ENCODE measurements around the gene SAP30BP. TPM values are rescaled to one million over a fixed set of nuclear protein-coding genes. Genes with fewer than 3 reads are reported as not detected.

Gene SAP30BP
- total RNA-seq, 1 donor from 2014 or later, result 75.8 TPM

GRCh38 chr17:75668489-75668888 is 1.4 kb downstream of the SAP30BP start:
- peaks cover 71% of the 10 kb centered on the region for H3K79me2 ChIP-seq (ENCODE audit: low read depth)
- H3K9me3 ChIP-seq (ENCODE audit: low read depth), result no peaks in the 10 kb centered on the region
- peak overlapping the region; percentile 96 for H3K9ac ChIP-seq
- Mint-ChIP-seq H3K27me3 (ENCODE audit: insufficient read depth, low read depth) (no peaks in the 10 kb centered on the region), H3K4me3 (no peak overlapping the region), H3K9me3 (no peaks in the 10 kb centered on the region), H3K4me1 (peaks cover 19% of the 10 kb centered on the region), H3K27ac (no peak overlapping the region), H3K36me3 (peaks cover 2% of the 10 kb centered on the region)
- H3K4me1 ChIP-seq, result peaks cover 15% of the 10 kb centered on the region
- no peaks in the 10 kb centered on the region for H3K27me3 ChIP-seq
- TF ChIP-seq EZH2 (IDR thresholded peaks at IDR 0.05) (no peak), CTCF (IDR thresholded peaks at IDR 0.05) (no peak), EZH2phosphoT487 (IDR thresholded peaks at IDR 0.05) (no peak)
- H4K20me1 ChIP-seq (ENCODE audit: low read depth), result no peaks in the 10 kb centered on the region
- peaks cover 21% of the 10 kb centered on the region for H3F3A ChIP-seq (ENCODE audit: low read depth)
- peak overlapping the region; percentile 98 for H3K4me3 ChIP-seq
- peak overlapping the region; percentile 96 for H3K4me2 ChIP-seq
- H3K27ac ChIP-seq, result no peak overlapping the region
- peaks cover 11% of the 10 kb centered on the region for H3K36me3 ChIP-seq
- no peak overlapping the region for H2AFZ ChIP-seq (replicated peaks)
- DNase-seq (ENCODE audit: low spot score), result no peak

DNA sequence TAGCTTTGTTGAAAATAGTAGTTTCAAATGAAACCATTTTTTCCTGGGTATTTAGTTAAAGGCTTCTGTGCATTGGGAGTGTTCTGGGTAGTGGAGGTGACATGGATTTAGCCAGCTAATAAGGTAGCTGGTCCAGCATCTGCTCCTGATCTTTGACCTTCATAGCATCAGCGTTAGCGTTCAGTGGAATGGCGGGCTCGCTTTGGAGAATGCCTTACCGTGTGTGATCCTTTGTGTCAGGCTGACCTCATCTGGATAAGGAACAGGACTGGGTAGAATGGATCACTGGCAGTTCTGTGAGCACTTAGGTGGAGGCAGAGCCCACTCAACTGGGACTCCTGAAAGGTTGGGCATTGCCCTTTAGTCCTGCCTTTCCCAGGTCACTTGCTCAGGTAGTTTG is 3.7 kb downstream of the SAP30BP start:
- Mint-ChIP-seq H3K4me1 (peaks cover 13% of the 10 kb centered on the region), H3K27ac (no peak overlapping the region), H3K9me3 (no peaks in the 10 kb centered on the region), H3K36me3 (peaks cover 2% of the 10 kb centered on the region), H3K4me3 (peak overlapping the region; percentile 48), H3K27me3 (ENCODE audit: insufficient read depth, low read depth) (no peaks in the 10 kb centered on the region)
- Histone ChIP-seq H3K79me2 (ENCODE audit: low read depth) (peaks cover 74% of the 10 kb centered on the region), H3K36me3 (peaks cover 11% of the 10 kb centered on the region), H3K4me2 (no peak overlapping the region), H4K20me1 (ENCODE audit: low read depth) (peaks cover 4% of the 10 kb centered on the region), H3K9ac (no peak overlapping the region), H3K27me3 (no peaks in the 10 kb centered on the region), H3K4me3 (no peak overlapping the region), H3K4me1 (peaks cover 14% of the 10 kb centered on the region), H3K27ac (no peak overlapping the region), H3F3A (ENCODE audit: low read depth) (peaks cover 32% of the 10 kb centered on the region), H3K9me3 (ENCODE audit: low read depth) (no peaks in the 10 kb centered on the region), H2AFZ (replicated peaks) (no peak overlapping the region)
- DNase-seq (ENCODE audit: low spot score), result no peak
- TF ChIP-seq CTCF (IDR thresholded peaks at IDR 0.05) (no peak), EZH2 (IDR thresholded peaks at IDR 0.05) (no peak), EZH2phosphoT487 (IDR thresholded peaks at IDR 0.05) (no peak)

DNA sequence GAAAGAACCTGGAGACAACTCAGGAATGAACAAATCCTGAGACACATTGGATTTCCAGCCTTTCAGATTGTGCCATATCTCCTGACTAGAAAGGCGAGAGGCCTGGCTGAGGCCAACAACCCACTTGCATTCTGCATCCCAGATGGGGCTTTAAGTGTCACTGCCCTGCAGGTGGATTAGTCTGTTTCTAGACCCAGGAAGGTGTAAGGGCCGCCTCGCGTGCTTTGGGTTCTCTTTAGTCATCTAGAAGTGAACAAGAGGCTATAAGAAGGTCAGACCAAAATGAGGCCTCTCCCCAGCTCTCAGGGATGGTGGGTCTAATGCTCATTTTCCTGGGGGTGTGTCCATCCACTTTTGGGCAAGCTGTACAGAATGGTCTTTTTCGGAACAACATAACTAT is 4.9 kb downstream of the SAP30BP start:
- Histone ChIP-seq H2AFZ (replicated peaks) (no peak overlapping the region), H3K4me2 (no peak overlapping the region), H3K9me3 (ENCODE audit: low read depth) (no peaks in the 10 kb centered on the region), H3K4me3 (no peak overlapping the region), H3K79me2 (ENCODE audit: low read depth) (peaks cover 75% of the 10 kb centered on the region), H4K20me1 (ENCODE audit: low read depth) (peaks cover 11% of the 10 kb centered on the region), H3K4me1 (peaks cover 9% of the 10 kb centered on the region), H3K27ac (no peak overlapping the region), H3K9ac (no peak overlapping the region), H3K36me3 (peaks cover 14% of the 10 kb centered on the region), H3F3A (ENCODE audit: low read depth) (peaks cover 32% of the 10 kb centered on the region), H3K27me3 (no peaks in the 10 kb centered on the region)
- no peaks in the 10 kb centered on the region for H3K9me3 Mint-ChIP-seq
- H3K36me3 Mint-ChIP-seq, result peaks cover 3% of the 10 kb centered on the region
- H3K4me1 Mint-ChIP-seq, result peaks cover 7% of the 10 kb centered on the region
- no peaks in the 10 kb centered on the region for H3K27me3 Mint-ChIP-seq (ENCODE audit: insufficient read depth, low read depth)
- H3K27ac Mint-ChIP-seq, result no peak overlapping the region
- H3K4me3 Mint-ChIP-seq, result no peak overlapping the region
- DNase-seq (ENCODE audit: low spot score), result no peak
- no peak for TF ChIP-seq CTCF (IDR thresholded peaks at IDR 0.05)
- TF ChIP-seq EZH2phosphoT487 (IDR thresholded peaks at IDR 0.05), result no peak
- no peak for TF ChIP-seq EZH2 (IDR thresholded peaks at IDR 0.05)

Measured in neural progenitor cell (in vitro differentiated cells).